RWPE1 (cell line): Measurements from ENCODE around the gene GRM8.

Source experiments
- CTCF ChIA-PET: fragments of 350-600 bp; sonication (Branson Sonifier 250); formaldehyde crosslinking; extraction: SDS; loops from one replicate; lab custom pipeline; 2021; lab: Yijun Ruan, JAX
- POLR2A ChIA-PET: fragments of 400-600 bp; formaldehyde crosslinking; extraction: SDS; loops from one replicate; lab custom pipeline; 2020; ENCODE audit warnings: antibody characterized with exemption; ENCODE audit not compliant: low non-redundant PET; lab: Yijun Ruan, JAX
- DNase-seq: peaks from one replicate; pipeline ENCODE4 v3.0.0; 2012; ENCODE audit warnings: low spot score
- H3K27ac ChIP-seq: fragments of 450-650 bp; 2 replicates; pipeline ENCODE4 v1.5.1; 2017
- CTCF ChIP-seq: fragments of 450-650 bp; conservative IDR thresholded peaks from 2 replicates; pipeline ENCODE4 v1.5.1; 2017; ENCODE audit warnings: low read depth, mild to moderate bottlenecking

GRM8 gene

GRCh38 chr7:126535176-126535575 is 717.6 kb downstream of the GRM8 start:
- H3K27ac ChIP-seq: no peak overlapping the region
- no peak for TF ChIP-seq CTCF
- CTCF ChIA-PET: no interaction called here
- DNase-seq: no peak
- POLR2A ChIA-PET: no interaction called here

- no peak overlapping the region for H3K27ac ChIP-seq
- no peak for DNase-seq
- TF ChIP-seq CTCF: no peak
- POLR2A ChIA-PET: no interaction called here
- CTCF ChIA-PET: no interaction called here
Measured at GRCh38 chr7:126533715-126534114, 719.0 kb downstream of the GRM8 start.

- no peak overlapping the region for H3K27ac ChIP-seq
- TF ChIP-seq CTCF: no peak
- peak; percentile 8 for DNase-seq
- POLR2A ChIA-PET: no interaction called here
- CTCF ChIA-PET: no interaction called here
Measured at GRCh38 chr7:126529833-126530232, 722.9 kb downstream of the GRM8 start.

- POLR2A ChIA-PET: no interaction called here
Measured at GRCh38 chr7:126529254-126529653, 723.5 kb downstream of the GRM8 start.

GRCh38 chr7:126525906-126526305 is 726.8 kb downstream of the GRM8 start:
- CTCF ChIA-PET: no interaction called here
- no peak for DNase-seq
- TF ChIP-seq CTCF: 0 out of 2 replicates have a peak, but pooled peaks have one; percentile 3
- POLR2A ChIA-PET: no interaction called here
- H3K27ac ChIP-seq: no peak overlapping the region

More at GRCh38 chr7:126529254-126529653, 723.5 kb downstream of the GRM8 start:
- no peak for TF ChIP-seq CTCF
- H3K27ac ChIP-seq: no peak overlapping the region
- CTCF ChIA-PET: interaction anchor here (0.6 kb wide), 1 partner anchor 183 kb away, joined by 4 read pairs; no protein-coding TSS in a partner anchor
- no peak for DNase-seq

- TF ChIP-seq CTCF: no peak
- ChIA-PET POLR2A (no interaction called here), CTCF (no interaction called here)
- no peak for DNase-seq
- no peak overlapping the region for H3K27ac ChIP-seq
Measured at GRCh38 chr7:126524967-126525366, 727.8 kb downstream of the GRM8 start.
